ENCODE measurements around the gene NEURL4. TPM values are rescaled to one million over a fixed set of nuclear protein-coding genes. Genes with fewer than 3 reads are reported as not detected.

The NEURL4 gene
- total and polyA plus RNA-seq, 2 donors (not counting 1 experiment from before 2014, with no cell fraction given) = 54.6 to 85.2 TPM

DNA sequence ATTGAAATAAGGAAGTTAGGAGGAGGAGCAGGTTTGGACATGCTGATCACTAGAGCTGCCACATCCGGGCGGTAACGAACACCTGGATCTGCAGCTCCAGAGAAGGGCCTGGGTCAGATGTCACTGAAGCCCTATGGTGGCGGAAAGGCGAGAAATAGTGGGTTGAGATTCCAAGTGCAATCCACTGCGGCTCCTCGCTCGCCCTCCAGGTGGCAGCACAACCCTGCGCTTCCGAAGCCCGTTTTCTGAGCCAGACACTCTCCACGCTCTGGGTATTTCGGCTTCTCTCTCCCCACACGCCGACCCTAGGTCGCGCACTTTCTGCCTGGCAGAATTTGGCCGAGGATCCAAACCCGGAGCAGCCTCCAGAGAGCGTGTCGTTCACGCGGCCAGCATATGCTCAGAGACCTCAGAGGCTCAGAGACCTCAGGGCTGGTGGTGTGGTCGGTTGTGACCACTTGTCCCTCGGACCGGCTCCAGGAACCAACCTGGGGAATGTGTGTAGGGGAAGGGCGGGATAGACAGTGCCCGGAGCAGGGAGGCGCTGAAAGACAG is 48.5 kb downstream of the NEURL4 start:
- H3K4me2 ChIP-seq (replicated peaks; ENCODE audit: low read depth, low read length, poor library complexity, severe bottlenecking) = peak overlapping the region; percentile 98
- peaks cover 20% of the 10 kb centered on the region for H3K4me1 Mint-ChIP-seq
- 1% methylated on average over 29 of the region's 29 CpGs for WGBS (ENCODE audit: insufficient coverage)
- H3K4me3 Mint-ChIP-seq = peak overlapping the region; percentile 92
- ChIA-PET CTCF (interaction anchor here (1.0 to 10.9 kb wide), 10 partner anchors 17 to 280 kb away, joined by 3 to 115 read pairs (median 4); partner anchors contain the start of gene ACAP1), POLR2A (interaction anchor here (0.7 to 1.5 kb wide), 3 partner anchors 13 to 65 kb away, joined by 4 to 7 read pairs (median 5); partner anchors contain the start of gene GABARAP)
- peak overlapping the region; percentile 1 to 69 (median 53) for H3K4me3 ChIP-seq (ENCODE audit: control extremely low read depth in 1 of 5, extremely low read depth in 1 of 5, insufficient read depth in 1 of 5, low read depth in 2 of 5, low read length in 4 of 5)
- H4K20me1 ChIP-seq (ENCODE audit: control insufficient read depth, insufficient read depth, low read length, poor library complexity, severe bottlenecking) = no peaks in the 10 kb centered on the region
- H3K79me2 ChIP-seq (ENCODE audit: control insufficient read depth, insufficient read depth, low read length) = no peaks in the 10 kb centered on the region
- no peaks in the 10 kb centered on the region for H3K9me3 Mint-ChIP-seq (ENCODE audit: insufficient read depth)
- H3K4me1 ChIP-seq (ENCODE audit: control insufficient read depth in 2 of 2, insufficient read depth in 2 of 2, low read length in 2 of 2) = peaks cover 20 to 31% of the 10 kb centered on the region in 2 donors
- no peak for TF ChIP-seq EZH2 (IDR thresholded peaks at IDR 0.05; ENCODE audit: borderline replicate concordance, insufficient read depth, low read depth, low read length, poor library complexity, severe bottlenecking)
- TF ChIP-seq, protein P1, sequence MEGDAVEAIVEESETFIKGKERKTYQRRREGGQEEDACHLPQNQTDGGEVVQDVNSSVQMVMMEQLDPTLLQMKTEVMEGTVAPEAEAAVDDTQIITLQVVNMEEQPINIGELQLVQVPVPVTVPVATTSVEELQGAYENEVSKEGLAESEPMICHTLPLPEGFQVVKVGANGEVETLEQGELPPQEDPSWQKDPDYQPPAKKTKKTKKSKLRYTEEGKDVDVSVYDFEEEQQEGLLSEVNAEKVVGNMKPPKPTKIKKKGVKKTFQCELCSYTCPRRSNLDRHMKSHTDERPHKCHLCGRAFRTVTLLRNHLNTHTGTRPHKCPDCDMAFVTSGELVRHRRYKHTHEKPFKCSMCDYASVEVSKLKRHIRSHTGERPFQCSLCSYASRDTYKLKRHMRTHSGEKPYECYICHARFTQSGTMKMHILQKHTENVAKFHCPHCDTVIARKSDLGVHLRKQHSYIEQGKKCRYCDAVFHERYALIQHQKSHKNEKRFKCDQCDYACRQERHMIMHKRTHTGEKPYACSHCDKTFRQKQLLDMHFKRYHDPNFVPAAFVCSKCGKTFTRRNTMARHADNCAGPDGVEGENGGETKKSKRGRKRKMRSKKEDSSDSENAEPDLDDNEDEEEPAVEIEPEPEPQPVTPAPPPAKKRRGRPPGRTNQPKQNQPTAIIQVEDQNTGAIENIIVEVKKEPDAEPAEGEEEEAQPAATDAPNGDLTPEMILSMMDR (IDR thresholded peaks at IDR 0.05) = peak; percentile 91
- no peaks in the 10 kb centered on the region for H3K36me3 ChIP-seq (replicated peaks in 1 of 2; ENCODE audit: control extremely low read depth in 1 of 2, control insufficient read depth in 1 of 2, extremely low read depth in 1 of 2, insufficient read depth in 2 of 2, low read length in 1 of 2)
- ATAC-seq (ENCODE audit: low read depth) (peak; percentile 84), DNase-seq (peak; percentile 85)
- intact Hi-C loops (cut with micrococcal nuclease) = loop anchor here (1.0 to 2.0 kb wide), 7 partner anchors 16 to 309 kb away; partner anchors contain the start of genes CLDN7, SENP3 and TMEM102
- peaks cover 0 to 18% (median 0%) of the 10 kb centered on the region in 3 donors for H3K9me3 ChIP-seq (ENCODE audit: control extremely low read depth in 1 of 3, control insufficient read depth in 2 of 3, insufficient read depth in 1 of 3, low read length in 2 of 3)
- H3K27me3 ChIP-seq (replicated peaks in 1 of 4; ENCODE audit: control extremely low read depth in 1 of 4, control insufficient read depth in 3 of 4, insufficient read depth in 4 of 4, low read length in 3 of 4) = peaks cover 0 to 45% (median 13%) of the 10 kb centered on the region in 4 experiments
- H3K27me3 Mint-ChIP-seq = peaks cover 16% of the 10 kb centered on the region
- H3K27ac ChIP-seq (ENCODE audit: low read length in 2 of 2) = no peak overlapping the region
- H3K9ac ChIP-seq (ENCODE audit: low read length) = peak overlapping the region; percentile 67
- peak overlapping the region; percentile 76 for H3K27ac Mint-ChIP-seq
- H2AFZ ChIP-seq (ENCODE audit: insufficient read depth, low read depth, low read length, poor library complexity, severe bottlenecking) = peak overlapping the region; percentile 64

DNA sequence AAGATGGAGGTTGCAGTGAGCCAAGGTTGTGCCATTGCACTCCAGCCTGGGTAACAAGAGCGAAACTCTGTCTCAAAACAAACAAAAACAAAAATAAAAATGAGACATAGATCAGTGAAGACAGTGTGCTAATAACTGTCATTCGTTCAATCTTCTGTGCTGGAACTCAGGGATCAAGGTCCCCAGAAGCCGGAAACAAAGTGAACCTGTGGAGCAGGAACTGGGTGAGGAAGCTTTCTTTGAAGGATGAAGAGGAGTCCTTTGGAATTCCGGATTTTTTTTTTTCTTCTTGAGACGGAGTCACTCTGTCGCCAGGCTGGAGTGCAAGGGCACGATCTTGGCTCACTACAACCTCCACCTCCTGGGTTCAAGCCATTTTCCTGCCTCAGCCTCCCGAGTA is 49.7 kb downstream of the NEURL4 start:
- ChIA-PET CTCF (interaction anchor here (0.6 to 10.9 kb wide), 10 partner anchors 10 to 281 kb away, joined by 3 to 115 read pairs (median 3); partner anchors contain the start of gene ACAP1), POLR2A (interaction anchor here (0.7 kb wide), 1 partner anchor 164 kb away, joined by 4 read pairs; no protein-coding TSS in a partner anchor)
- peaks cover 16% of the 10 kb centered on the region for H3K27me3 Mint-ChIP-seq

More for the DNA sequence above, 49.7 kb downstream of the NEURL4 start:
- Mint-ChIP-seq H3K9me3 (ENCODE audit: insufficient read depth) (no peaks in the 10 kb centered on the region), H3K4me1 (peaks cover 20% of the 10 kb centered on the region), H3K4me3 (no peak overlapping the region), H3K27ac (no peak overlapping the region)
- H4K20me1 ChIP-seq (ENCODE audit: control insufficient read depth, insufficient read depth, low read length, poor library complexity, severe bottlenecking) = no peaks in the 10 kb centered on the region
- H3K9me3 ChIP-seq (ENCODE audit: control extremely low read depth in 1 of 3, control insufficient read depth in 2 of 3, insufficient read depth in 1 of 3, low read length in 2 of 3) = peaks cover 0 to 16% (median 0%) of the 10 kb centered on the region in 3 donors
- TF ChIP-seq EZH2 (IDR thresholded peaks at IDR 0.05; ENCODE audit: borderline replicate concordance, insufficient read depth, low read depth, low read length, poor library complexity, severe bottlenecking) = no peak
- TF ChIP-seq, protein P1 (IDR thresholded peaks at IDR 0.05) = no peak
- H3K4me2 ChIP-seq (replicated peaks; ENCODE audit: low read depth, low read length, poor library complexity, severe bottlenecking) = no peak overlapping the region
- 88% methylated on average over 5 of the region's 8 CpGs for WGBS (ENCODE audit: insufficient coverage)
- no peak overlapping the region for H2AFZ ChIP-seq (ENCODE audit: insufficient read depth, low read depth, low read length, poor library complexity, severe bottlenecking)
- H3K27me3 ChIP-seq (replicated peaks in 1 of 4; ENCODE audit: control extremely low read depth in 1 of 4, control insufficient read depth in 3 of 4, insufficient read depth in 4 of 4, low read length in 3 of 4) = peaks cover 0 to 34% (median 13%) of the 10 kb centered on the region in 4 experiments
- H3K27ac ChIP-seq (ENCODE audit: low read length in 2 of 2) = no peak overlapping the region
- H3K4me1 ChIP-seq (ENCODE audit: control insufficient read depth in 2 of 2, insufficient read depth in 2 of 2, low read length in 2 of 2) = peaks cover 20 to 31% of the 10 kb centered on the region in 2 donors
- no peaks in the 10 kb centered on the region for H3K36me3 ChIP-seq (replicated peaks in 1 of 2; ENCODE audit: control extremely low read depth in 1 of 2, control insufficient read depth in 1 of 2, extremely low read depth in 1 of 2, insufficient read depth in 2 of 2, low read length in 1 of 2)
- ATAC-seq (ENCODE audit: low read depth) (no peak), DNase-seq (no peak)
- H3K79me2 ChIP-seq (ENCODE audit: control insufficient read depth, insufficient read depth, low read length) = no peaks in the 10 kb centered on the region
- no peak overlapping the region for H3K4me3 ChIP-seq (ENCODE audit: control extremely low read depth in 1 of 5, extremely low read depth in 1 of 5, insufficient read depth in 1 of 5, low read depth in 2 of 5, low read length in 4 of 5)
- intact Hi-C loops (cut with micrococcal nuclease) = no loop called here
- no peak overlapping the region for H3K9ac ChIP-seq (ENCODE audit: low read length)

Measured in B cell (primary cell).